Fibroblast of villous mesenchyme (primary cell): Measurements from ENCODE around the gene EPC2. TPM values are rescaled to one million over a fixed set of nuclear protein-coding genes. Genes with fewer than 3 reads are reported as not detected.
"Not testable (repeated sequence)": the region's sequence is repeated elsewhere in the genome, so short reads cannot be mapped to it uniquely, and the experiment has no call there.

Source experiments
- DNase-seq: peaks from one replicate; pipeline ENCODE4 v3.0.0-alpha.2; 2010; ENCODE audit warnings: low read depth
- H3K4me3 ChIP-seq: 2 replicates; pipeline ENCODE4 v1.5.1; 2011; ENCODE audit warnings: low read depth, mild to moderate bottlenecking, low read length
- CTCF ChIP-seq: IDR thresholded peaks from 2 replicates; pipeline ENCODE4 v1.5.1; 2012; ENCODE audit warnings: low read depth, mild to moderate bottlenecking, low read length; ENCODE audit not compliant: insufficient read depth
- total RNA-seq: library from RNA; depleted of rRNA; stranded (reverse); fragments of >200 nt; gene quantifications from 2 replicates; pipeline ENCODE4 v1.2.3, GENCODE V29; 2012

EPC2 gene
- total RNA-seq, 1 donor, result 23.3 TPM

- DNase-seq, result no peak
- no peak overlapping the region for H3K4me3 ChIP-seq
- TF ChIP-seq CTCF, result no peak
Observed at GRCh38 chr2:148681443-148681842, 36.9 kb downstream of the EPC2 start.

- not testable (repeated sequence) for H3K4me3 ChIP-seq, DNase-seq
Observed at GRCh38 chr2:148681862-148682261, 37.3 kb downstream of the EPC2 start.

GRCh38 chr2:148684507-148684906 is 40.0 kb downstream of the EPC2 start:
- DNase-seq, result no peak
- TF ChIP-seq CTCF, result no peak
- no peak overlapping the region for H3K4me3 ChIP-seq

GRCh38 chr2:148687543-148687942 is 43.0 kb downstream of the EPC2 start:
- TF ChIP-seq CTCF, result no peak
- H3K4me3 ChIP-seq, result no peak overlapping the region
- DNase-seq, result no peak

GRCh38 chr2:148688011-148688410 is 43.5 kb downstream of the EPC2 start:
- DNase-seq, H3K4me3 ChIP-seq: not testable (repeated sequence)

GRCh38 chr2:148696985-148697384 is 52.4 kb downstream of the EPC2 start:
- no peak for DNase-seq
- TF ChIP-seq CTCF, result no peak
- no peak overlapping the region for H3K4me3 ChIP-seq

- TF ChIP-seq CTCF, result no peak
- H3K4me3 ChIP-seq, result no peak overlapping the region
- DNase-seq, result no peak
Observed at GRCh38 chr2:148699830-148700229, 55.3 kb downstream of the EPC2 start.

GRCh38 chr2:148701039-148701438 is 56.5 kb downstream of the EPC2 start:
- no peak for TF ChIP-seq CTCF
- DNase-seq, result no peak
- H3K4me3 ChIP-seq, result no peak overlapping the region
